Thymus (tissue), 11 donors: Measurements from ENCODE around the gene CTU2. TPM values are rescaled to one million over a fixed set of nuclear protein-coding genes. Genes with fewer than 3 reads are reported as not detected.

Experiments used
- DNase-seq, 9 donors: peaks; one replicate each; pipeline ENCODE4 v3.0.0-alpha.2; 2013; ENCODE audit warnings: low spot score in 9 of 9, low read depth in 6 of 9, missing footprints in 1 of 9
- H3K27ac ChIP-seq, 2 donors: one replicate each; pipeline ENCODE4 v1.5.1; 2013; ENCODE audit warnings: control low read depth in 1 of 2, low read depth in 1 of 2, low read length in 1 of 2, mild to moderate bottlenecking in 1 of 2, moderate library complexity in 1 of 2
- H3K27me3 ChIP-seq, 2 donors: one replicate each; pipeline ENCODE4 v1.5.1; 2013; ENCODE audit warnings: low read length in 1 of 2; ENCODE audit not compliant: control insufficient read depth in 2 of 2, insufficient read depth in 1 of 2
- H3K36me3 ChIP-seq, 2 donors: one replicate each; pipeline ENCODE4 v1.5.1; 2013; ENCODE audit warnings: low read length in 1 of 2, mild to moderate bottlenecking in 1 of 2, moderate library complexity in 1 of 2; ENCODE audit not compliant: control insufficient read depth in 2 of 2, insufficient read depth in 2 of 2
- H3K4me1 ChIP-seq, 2 donors: one replicate each; pipeline ENCODE4 v1.5.1; 2013; ENCODE audit warnings: low read length in 2 of 2; ENCODE audit not compliant: control insufficient read depth in 2 of 2, insufficient read depth in 2 of 2
- H3K4me3 ChIP-seq, 2 donors: one replicate each; pipeline ENCODE4 v1.5.1; 2013; ENCODE audit warnings: low read length in 2 of 2, control low read depth in 1 of 2, mild to moderate bottlenecking in 1 of 2
- H3K9me3 ChIP-seq, 2 donors: one replicate each; pipeline ENCODE4 v1.5.1; 2013; ENCODE audit warnings: low read length in 1 of 2, mild to moderate bottlenecking in 1 of 2; ENCODE audit not compliant: control insufficient read depth in 2 of 2, insufficient read depth in 1 of 2
- WGBS: extraction: QIAGEN DNeasy Blood & Tissue Kit; methylation state at CpG from one replicate; pipeline ENCODE4 v1.1.7; 2013; 5-methylcytosine and 5-hydroxymethylcytosine counted together
- polyA plus RNA-seq: library from polyadenylated mRNA; stranded (reverse); fragments of 200-250 nt; gene quantifications from one replicate; pipeline ENCODE4 v1.2.3, GENCODE V29; 2013
- total RNA-seq: library from RNA; stranded (reverse); fragments of 120-200 nt; gene quantifications from one replicate; pipeline ENCODE4 v1.2.4, GENCODE V29; 2013
- donor health status: healthy.

Gene CTU2
- total and polyA plus RNA-seq, 2 donors, result 14.7 to 18.6 TPM

DNA sequence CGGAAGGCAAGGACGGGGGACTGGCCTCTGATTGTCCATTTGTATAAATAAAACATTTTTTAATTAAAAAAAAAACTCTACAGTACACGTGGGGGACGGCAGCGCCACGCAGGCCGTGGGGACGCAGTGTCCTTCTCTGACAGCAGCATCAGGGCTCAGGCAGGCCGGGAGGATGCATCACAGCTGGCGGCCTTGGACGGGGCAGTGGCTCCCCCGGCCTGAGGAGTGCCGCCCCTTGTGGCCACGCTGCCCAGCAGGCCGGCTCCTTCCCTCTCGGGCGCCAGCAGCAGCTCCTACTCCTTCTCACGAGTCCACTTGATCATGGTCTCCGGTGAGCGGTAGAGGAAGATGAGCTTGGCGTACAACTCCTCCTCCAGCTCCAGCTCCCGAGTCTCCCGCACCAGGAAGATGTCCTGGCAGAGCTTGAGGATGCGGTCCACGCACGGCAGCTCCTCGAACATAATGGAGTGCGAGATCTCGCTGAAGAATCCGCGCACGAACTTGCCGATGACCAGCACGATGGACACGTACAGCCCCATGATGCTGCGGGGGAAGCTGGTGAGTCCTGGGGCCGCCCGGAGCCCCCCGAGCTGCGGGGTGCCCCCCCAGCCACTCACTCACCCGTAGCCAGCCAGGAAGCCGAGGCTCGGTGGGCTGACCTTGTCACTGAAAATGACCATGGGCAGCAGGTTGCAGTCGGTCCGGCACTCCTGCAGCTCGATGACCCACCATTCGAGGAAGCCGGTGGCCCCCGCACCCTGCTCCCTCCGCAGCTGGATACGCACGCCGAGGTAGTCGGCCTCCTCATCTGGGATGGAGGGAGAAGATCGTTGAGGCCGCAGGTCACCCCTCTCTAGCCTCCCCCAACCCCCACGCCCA lies 9.2 kb downstream of the CTU2 start:
- Histone ChIP-seq H3K27me3 (no peaks in the 10 kb centered on the region), H3K27ac (no peak overlapping the region), H3K4me1 (no peaks in the 10 kb centered on the region), H3K9me3 (no peaks in the 10 kb centered on the region), H3K36me3 (peaks cover 54 to 73% of the 10 kb centered on the region in 2 donors), H3K4me3 (no peak overlapping the region)
- no peak for DNase-seq
- 96% methylated on average over 57 of the region's 57 CpGs for WGBS

DNA sequence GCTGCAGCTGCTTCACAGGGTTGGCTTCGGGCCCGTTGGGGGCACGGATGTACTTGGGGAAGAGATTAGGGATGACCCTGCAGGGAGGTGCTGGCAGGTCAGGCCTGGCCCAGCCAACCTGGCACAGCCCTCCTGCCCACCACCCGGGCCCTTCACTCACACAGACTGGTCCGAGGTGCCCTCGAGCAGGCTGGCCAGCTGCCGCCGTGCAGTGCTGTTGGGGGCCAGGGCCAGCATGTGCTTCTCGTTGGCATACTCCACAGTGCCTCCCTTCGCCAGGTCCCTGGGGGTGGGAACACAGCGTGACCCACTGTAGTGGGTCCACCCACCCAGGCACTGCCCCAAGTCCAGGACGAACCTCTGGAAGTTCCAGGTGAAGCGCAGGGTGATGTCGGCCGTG lies 9.9 kb downstream of the CTU2 start:
- WGBS, result 98% methylated on average over 15 of the region's 15 CpGs
- no peak overlapping the region for H3K4me3 ChIP-seq
- H3K9me3 ChIP-seq, result no peaks in the 10 kb centered on the region
- H3K27me3 ChIP-seq, result no peaks in the 10 kb centered on the region
- no peaks in the 10 kb centered on the region for H3K4me1 ChIP-seq
- no peak for DNase-seq
- H3K36me3 ChIP-seq, result peaks cover 58 to 76% of the 10 kb centered on the region in 2 donors
- H3K27ac ChIP-seq, result no peak overlapping the region

DNA sequence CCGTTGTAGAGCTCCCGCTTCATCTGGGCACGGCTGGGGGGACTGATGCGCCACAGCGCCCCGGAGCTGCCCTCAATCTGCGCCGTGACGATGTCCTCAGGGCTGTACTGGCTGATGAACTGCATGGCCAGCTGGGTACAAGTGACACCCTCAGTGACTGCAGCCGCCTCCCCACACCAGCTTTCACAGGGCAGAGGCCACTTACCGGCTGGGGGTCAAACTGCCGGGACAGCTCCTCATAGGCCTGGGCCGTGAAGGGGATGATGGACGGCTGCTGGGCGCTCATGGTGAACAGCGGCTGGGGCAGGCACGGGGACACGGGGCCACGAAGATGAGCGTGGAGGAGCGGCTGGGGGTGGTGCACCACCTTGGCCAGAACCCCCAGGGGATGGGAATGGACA lies 10.3 kb downstream of the CTU2 start:
- H3K27ac ChIP-seq, result no peak overlapping the region
- no peak for DNase-seq
- no peaks in the 10 kb centered on the region for H3K9me3 ChIP-seq
- WGBS, result 97% methylated on average over 21 of the region's 21 CpGs
- no peaks in the 10 kb centered on the region for H3K27me3 ChIP-seq
- H3K4me1 ChIP-seq, result no peaks in the 10 kb centered on the region
- peaks cover 61 to 80% of the 10 kb centered on the region in 2 donors for H3K36me3 ChIP-seq
- no peak overlapping the region for H3K4me3 ChIP-seq

DNA sequence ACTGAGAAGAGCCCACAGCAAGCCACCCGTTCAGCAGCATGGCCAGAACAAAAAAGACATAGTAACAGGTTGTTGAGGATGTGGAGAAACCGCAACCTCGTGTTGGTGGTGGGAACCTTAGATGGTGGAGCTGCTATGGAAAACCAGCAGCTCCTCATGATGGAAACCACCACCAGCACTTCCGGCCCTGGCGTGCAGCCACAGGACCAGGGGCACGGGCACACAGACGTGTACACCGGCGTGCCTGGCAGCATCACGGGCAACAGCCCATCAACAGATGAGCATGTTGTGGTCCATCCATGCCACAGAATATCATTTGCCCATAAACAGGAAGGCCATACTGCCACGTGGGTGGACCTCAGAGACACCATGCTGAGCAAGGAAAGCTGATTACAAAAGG lies 11.9 kb downstream of the CTU2 start:
- Histone ChIP-seq H3K27me3 (no peaks in the 10 kb centered on the region), H3K4me1 (no peaks in the 10 kb centered on the region), H3K4me3 (no peak overlapping the region), H3K27ac (no peak overlapping the region), H3K9me3 (no peaks in the 10 kb centered on the region), H3K36me3 (peaks cover 67 to 96% of the 10 kb centered on the region in 2 donors)
- whole genome bisulfite sequencing, result 98% methylated on average over 11 of the region's 11 CpGs
- no peak for DNase-seq

DNA sequence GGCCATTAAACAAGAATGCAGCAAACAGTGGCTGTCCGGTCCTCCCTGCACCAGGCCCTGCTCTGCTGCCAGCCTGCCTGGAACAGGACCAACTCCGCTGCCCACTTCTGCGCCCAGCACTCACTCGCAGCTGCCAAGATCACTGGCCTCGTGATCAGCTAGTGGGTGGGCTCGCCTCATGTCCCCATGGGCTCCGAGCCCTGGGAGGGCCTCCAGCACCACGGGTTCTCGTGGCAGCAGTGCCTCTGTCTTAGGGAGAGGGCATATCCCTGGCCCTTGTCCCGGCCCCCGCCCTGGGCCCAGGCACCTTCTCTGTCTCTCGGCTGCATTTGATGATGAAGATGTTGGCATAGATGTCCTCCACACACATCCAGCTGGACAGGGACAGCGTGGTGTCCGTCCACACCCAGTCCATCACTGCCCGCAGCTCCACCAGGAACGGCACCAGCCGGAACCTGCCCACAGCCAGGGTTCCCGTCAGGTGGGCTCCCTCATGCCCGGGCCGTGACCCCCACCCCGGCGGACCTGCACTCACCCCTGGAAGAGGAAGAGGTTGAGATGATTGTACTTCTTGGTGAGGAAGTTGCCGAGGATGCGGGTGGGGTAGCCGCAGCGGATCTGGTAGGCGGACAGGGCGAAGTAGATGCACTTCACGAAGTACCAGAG lies 13.1 kb downstream of the CTU2 start:
- H3K4me3 ChIP-seq, result no peak overlapping the region
- no peaks in the 10 kb centered on the region for H3K27me3 ChIP-seq
- DNase-seq, result no peak
- no peaks in the 10 kb centered on the region for H3K9me3 ChIP-seq
- no peak overlapping the region for H3K27ac ChIP-seq
- 98% methylated on average over 29 of the region's 29 CpGs for WGBS
- no peaks in the 10 kb centered on the region for H3K4me1 ChIP-seq
- H3K36me3 ChIP-seq, result peaks cover 65 to 94% of the 10 kb centered on the region in 2 donors

DNA sequence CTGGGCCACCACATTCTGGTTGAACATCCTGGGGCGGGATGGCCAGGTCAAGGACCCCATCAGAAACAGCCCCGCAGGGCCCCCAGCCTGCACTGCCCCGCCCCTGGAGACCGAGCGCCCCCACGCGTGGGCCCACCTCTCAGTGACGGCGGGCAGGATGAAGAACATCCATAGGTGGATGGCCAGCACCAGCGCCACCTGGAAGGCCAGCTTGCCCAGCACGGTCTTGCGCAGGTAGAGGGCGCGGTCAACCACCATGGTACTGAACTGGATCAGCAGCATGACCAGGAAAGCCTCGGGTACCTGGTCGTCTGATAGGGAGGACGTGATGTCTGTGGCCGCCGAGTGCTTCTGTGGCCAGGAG lies 13.6 kb downstream of the CTU2 start:
- DNase-seq, result no peak
- H3K36me3 ChIP-seq, result peaks cover 63 to 94% of the 10 kb centered on the region in 2 donors
- WGBS, result 97% methylated on average over 19 of the region's 19 CpGs

DNA sequence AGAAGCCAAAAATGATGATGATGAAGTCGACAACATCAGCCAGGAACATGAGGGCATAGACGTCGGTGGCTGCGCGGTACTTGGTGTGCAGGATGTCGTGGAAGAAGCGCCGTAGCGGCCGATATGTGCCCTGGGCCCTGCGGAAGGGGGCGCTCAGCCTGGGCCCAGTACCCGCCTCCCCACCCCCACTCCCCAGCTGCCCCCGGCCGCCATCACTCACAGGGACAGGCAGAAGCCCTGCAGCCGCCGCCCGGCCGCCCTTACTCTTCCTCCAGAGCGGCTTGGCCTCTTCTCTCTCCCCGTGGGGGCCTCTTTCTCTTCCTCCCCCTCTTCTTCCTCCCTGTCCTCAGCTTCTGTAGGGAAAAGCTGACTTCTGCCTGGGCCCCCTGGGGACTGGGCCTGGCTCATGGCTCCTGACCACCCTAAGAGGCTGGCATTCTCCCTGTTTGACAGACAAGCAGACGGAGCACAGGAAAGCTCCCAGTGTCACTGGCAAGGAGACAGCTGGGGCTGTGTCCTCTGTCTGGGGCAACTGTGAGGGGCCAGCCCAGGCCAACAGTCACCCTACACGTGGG lies 14.2 kb downstream of the CTU2 start:
- no peaks in the 10 kb centered on the region for H3K27me3 ChIP-seq
- H3K4me3 ChIP-seq, result no peak overlapping the region
- DNase-seq, result no peak
- peaks cover 63 to 94% of the 10 kb centered on the region in 2 donors for H3K36me3 ChIP-seq
- no peaks in the 10 kb centered on the region for H3K9me3 ChIP-seq
- no peaks in the 10 kb centered on the region for H3K4me1 ChIP-seq
- no peak overlapping the region for H3K27ac ChIP-seq
- 96% methylated on average over 23 of the region's 23 CpGs for WGBS

More for the DNA sequence above, 13.6 kb downstream of the CTU2 start:
- Histone ChIP-seq H3K9me3 (no peaks in the 10 kb centered on the region), H3K4me1 (no peaks in the 10 kb centered on the region), H3K27ac (no peak overlapping the region), H3K4me3 (no peak overlapping the region), H3K27me3 (no peaks in the 10 kb centered on the region)

DNA sequence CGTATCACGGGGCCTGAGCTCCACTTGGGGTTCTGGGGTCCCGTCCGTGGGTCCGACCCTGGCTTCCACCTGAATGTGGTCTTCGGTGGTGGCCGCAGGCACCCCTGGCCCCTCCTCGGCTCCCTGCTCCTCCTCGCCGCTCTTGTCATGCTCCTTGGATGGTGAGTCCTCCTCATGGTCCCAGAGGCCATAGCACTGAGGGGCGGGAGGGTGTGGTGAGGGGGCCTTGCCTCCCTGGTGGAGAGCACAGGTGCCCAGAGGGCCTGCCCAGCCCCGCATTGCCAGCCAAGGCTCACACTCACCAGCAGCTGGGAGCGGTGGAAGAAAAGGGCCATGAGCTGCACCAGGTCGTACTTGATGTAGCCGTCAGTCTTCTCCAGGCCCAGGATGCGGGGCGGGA lies 14.9 kb downstream of the CTU2 start:
- 98% methylated on average over 17 of the region's 17 CpGs for WGBS

More for the DNA sequence above, 14.9 kb downstream of the CTU2 start:
- no peaks in the 10 kb centered on the region for H3K27me3 ChIP-seq
- no peaks in the 10 kb centered on the region for H3K4me1 ChIP-seq
- no peaks in the 10 kb centered on the region for H3K9me3 ChIP-seq
- H3K27ac ChIP-seq, result no peak overlapping the region
- peaks cover 60 to 94% of the 10 kb centered on the region in 2 donors for H3K36me3 ChIP-seq
- no peak for DNase-seq
- no peak overlapping the region for H3K4me3 ChIP-seq
